ENCODE data around the gene GORAB.
A peak's percentile ranks its signal among the peaks of the same experiment; 100 is the strongest.

The GORAB gene, protein sequence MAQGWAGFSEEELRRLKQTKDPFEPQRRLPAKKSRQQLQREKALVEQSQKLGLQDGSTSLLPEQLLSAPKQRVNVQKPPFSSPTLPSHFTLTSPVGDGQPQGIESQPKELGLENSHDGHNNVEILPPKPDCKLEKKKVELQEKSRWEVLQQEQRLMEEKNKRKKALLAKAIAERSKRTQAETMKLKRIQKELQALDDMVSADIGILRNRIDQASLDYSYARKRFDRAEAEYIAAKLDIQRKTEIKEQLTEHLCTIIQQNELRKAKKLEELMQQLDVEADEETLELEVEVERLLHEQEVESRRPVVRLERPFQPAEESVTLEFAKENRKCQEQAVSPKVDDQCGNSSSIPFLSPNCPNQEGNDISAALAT

DNA sequence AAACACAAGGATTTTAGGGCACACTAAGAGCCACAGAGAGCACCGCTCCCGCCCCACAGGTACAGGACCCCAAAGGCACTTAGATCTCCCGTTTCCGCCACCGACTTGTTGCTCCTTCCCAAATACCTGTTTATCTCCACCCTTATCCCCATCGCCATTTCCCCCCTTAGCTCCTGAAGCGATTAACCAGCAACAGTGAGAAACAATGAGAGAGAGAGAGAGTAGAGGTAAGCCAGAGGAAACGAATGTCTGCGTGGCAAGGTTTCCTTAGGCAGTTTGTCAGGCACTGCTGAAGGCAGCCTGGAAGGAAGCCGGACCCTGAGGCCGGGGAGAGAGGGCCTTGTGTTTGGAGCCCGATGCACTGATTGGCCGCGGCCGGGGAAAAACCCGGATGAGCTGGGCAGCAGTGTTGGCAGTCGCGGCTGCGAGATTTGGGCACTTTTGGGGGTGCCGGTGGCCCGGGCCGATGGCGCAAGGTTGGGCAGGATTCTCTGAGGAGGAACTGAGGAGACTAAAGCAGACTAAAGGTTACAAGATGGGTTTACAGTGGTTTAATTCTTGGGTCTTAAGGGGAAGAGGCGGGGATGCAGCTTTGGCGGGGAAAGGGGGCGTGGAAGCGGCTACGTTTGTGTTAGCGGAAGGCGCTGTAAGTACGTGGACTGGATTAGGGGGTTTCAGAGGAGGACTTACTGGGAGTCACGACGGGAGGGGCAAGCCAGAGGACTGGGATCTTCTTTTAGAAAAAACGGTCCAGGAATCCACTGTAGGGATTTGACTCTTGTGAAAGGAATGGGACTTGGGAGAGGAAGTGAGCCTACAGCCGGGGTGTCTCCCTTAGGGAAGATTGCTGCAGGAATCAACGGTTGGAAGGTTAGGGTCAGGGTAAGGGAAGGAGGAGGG is at the start of gene GORAB:
Gene GORAB (plus strand): TSS at position 409 of the 900 bp plus-strand sequence. CDS start 58 bp downstream, at position 467.
- DNase-seq (ENCODE audit: low read depth): peak; percentile 88

- peak; percentile 68 for DNase-seq (ENCODE audit: low read depth)
These were observed 48.9 kb upstream of the GORAB start for GRCh38 chr1:170483051-170483450.

- DNase-seq (ENCODE audit: low read depth): no peak
These were observed 44.5 kb upstream of the GORAB start for GRCh38 chr1:170487503-170487902.

DNA sequence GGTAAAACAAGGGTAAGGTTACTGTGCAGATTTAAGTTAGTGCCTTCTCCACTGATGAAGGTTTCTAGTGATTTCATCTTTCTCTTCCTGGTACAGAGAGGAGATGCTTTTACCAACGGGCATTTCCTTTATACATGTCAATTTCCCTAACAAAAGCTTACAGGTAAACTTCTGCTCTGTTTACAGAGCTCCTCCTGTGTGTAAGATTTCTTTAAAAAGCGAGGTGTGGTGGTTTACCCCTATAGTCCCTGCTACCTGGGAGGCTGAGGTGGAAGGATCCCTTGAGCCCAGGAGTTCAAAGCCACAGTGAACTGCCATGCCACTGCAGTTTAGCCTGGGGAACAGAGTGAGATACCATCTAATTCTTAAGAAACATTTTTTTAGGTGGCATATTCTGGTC is 40.7 kb upstream of the GORAB start:
- no peak for DNase-seq (ENCODE audit: low read depth)

- no peak for DNase-seq (ENCODE audit: low read depth)
These were observed 37.6 kb upstream of the GORAB start for GRCh38 chr1:170494369-170494768.

- DNase-seq (ENCODE audit: low read depth): no peak
These were observed 37.0 kb upstream of the GORAB start for GRCh38 chr1:170495006-170495405.

DNA sequence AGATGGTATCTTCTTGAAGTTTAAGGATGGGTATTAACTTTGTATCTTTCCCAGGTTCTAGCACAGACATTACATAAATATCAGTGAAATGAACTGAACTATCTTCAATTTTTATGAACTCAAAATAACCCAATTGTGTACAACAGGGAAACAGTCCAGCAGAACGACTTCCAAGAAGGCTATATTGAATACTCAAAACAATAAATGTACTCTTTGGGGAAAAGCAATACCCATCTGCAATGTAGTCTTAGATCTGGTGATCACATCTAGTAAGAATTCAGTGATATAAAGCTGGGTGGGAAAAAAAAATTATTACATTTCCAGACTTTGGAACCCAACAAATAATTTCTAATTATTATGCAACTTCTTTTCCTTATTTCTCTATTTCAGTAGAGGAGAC is 33.1 kb upstream of the GORAB start:
- no peak for DNase-seq (ENCODE audit: low read depth)

- no peak for DNase-seq (ENCODE audit: low read depth)
These were observed 28.3 kb upstream of the GORAB start for GRCh38 chr1:170503665-170504064.

GRCh38 chr1:170510163-170510562 is 21.8 kb upstream of the GORAB start:
- DNase-seq (ENCODE audit: low read depth): no peak

GRCh38 chr1:170511038-170511437 is 20.9 kb upstream of the GORAB start:
- DNase-seq (ENCODE audit: low read depth): no peak

GRCh38 chr1:170513138-170513537 is 18.8 kb upstream of the GORAB start:
- no peak for DNase-seq (ENCODE audit: low read depth)

DNA sequence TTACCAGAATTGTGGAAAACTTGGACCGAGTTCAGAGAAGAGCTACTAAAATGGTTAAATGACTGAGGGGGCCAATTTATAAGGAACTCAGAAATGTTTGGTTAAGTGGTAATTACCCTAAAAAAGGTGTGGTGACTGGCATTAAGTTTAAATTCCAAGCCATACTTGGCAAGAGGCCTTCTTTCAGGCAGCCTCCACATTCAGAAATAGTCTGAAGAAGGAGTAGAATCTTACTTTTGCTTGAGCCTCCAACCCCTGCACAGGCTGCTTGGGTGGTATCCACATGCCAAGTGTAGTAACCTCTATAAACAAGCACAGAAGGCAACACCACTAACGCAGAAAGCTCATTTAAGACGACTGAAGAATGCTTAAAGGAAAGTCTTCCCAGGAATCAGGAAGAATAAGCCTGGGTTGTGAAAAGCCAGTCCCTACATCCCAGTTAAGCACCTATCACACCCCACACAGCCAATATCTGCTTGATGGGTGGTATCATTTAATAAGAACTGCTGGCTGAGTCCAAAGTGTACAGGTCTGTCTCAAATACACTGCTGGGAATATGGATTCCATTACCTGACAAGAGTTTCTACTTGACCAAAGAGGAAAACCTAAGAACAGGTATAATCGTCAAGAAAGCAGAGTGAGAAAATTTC is 13.7 kb upstream of the GORAB start:
- DNase-seq (ENCODE audit: low read depth): no peak

DNA sequence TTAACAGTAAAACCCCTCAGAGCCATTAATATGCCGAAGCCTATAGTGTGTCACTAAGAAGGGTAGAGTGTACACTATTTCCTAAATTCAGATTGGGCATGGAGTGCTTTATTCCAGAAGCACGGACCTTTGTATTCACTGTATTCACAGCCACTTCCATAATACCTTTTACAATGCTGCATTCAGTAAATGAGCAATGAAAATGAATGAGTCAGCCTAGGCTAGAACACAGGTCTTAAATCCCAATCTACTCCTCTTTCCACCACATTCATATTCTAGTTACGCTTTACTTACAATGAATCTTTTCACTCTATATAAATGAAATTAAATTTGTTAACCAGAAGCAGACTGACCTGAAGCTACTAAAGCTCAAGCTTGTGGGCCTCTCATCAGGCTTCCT is 13.0 kb upstream of the GORAB start:
- no peak for DNase-seq (ENCODE audit: low read depth)

DNA sequence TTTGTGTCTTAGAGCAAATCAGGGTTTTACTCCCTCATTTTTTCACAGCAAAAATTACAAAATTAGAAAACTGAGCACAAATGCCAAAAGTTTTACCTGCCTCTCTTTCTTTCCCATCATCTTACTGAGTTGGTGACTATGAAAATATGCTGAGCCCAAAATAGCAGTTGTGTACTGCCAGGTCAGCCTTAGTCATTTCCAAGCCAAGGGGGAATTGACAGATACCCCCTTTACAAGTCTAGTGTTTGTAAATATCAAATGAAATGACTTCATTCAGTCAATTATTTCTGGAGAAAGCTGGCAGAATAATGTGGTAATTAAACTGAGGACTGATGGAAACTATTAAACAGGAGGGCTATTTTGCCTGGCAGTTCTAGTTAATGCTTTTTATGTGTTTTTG is 11.4 kb upstream of the GORAB start:
- peak; percentile 23 for DNase-seq (ENCODE audit: low read depth)

- no peak for DNase-seq (ENCODE audit: low read depth)
These were observed 10.1 kb upstream of the GORAB start for GRCh38 chr1:170521818-170522217.

GRCh38 chr1:170530972-170531757 is 801 bp upstream of the GORAB start:
- DNase-seq (ENCODE audit: low read depth): no peak

- no peak for DNase-seq (ENCODE audit: low read depth)
These were observed 1.3 kb downstream of the GORAB start for GRCh38 chr1:170533298-170533697.

DNA sequence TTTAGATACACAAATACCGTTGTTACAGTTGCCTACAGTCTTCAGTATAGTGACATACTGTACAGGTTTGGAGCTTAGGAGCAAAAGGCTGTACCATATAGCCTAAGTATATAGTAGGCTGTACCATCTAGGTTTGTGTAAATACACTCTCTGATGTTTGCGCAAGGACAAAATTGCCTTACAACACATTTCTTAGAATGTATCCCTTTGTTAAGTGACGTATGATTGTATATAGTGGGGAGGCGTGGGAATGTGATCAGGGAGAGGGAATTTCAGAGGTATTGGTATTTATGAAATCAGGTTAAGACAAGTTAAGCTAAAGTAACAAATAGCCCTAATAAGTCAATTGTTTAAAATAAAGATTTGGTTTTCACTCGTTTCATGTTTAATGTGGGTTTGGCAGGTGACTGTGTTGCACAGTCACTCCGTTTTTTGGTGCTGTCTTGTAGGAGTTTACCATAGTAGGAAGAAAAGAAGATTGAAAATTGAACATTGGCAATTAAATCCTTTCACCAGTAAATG is 2.7 kb downstream of the GORAB start:
- no peak for DNase-seq (ENCODE audit: low read depth)

- DNase-seq (ENCODE audit: low read depth): no peak
These were observed 3.5 kb downstream of the GORAB start for GRCh38 chr1:170535418-170535817.

DNA sequence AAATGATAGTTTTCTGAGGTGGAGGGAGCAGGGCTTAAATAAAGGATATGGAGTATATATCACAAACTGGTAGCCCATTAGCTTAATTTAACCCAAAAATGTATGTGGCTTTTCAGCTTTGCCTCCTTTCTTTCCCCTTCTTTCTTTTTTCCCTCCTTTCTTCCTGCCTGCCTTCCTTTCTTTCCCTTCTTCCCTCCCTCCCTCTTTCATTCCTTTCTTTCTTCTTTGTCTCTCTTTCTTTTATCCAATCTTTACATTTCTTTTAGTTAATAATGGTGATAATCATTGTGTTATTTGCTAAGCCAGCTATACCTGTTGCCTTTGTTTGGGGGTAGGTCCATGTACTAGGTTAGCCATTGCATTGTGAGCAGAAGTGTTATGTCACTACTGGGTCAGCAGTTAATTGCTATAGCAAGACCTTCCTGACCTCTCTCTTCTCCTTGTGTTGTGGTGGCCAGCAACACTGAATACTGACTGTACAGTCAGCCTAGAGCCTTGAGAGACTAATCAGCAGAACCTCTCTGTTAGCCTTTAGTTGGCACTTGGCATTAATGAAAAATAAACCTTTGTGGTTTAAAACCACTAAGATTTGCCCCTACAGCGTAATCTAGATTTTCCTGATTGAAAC is 5.1 kb downstream of the GORAB start:
- no peak for DNase-seq (ENCODE audit: low read depth)
